Skin epidermis (tissue), 12 donors: ENCODE measurements around the gene ZNF557.

Experiments
- H3K27ac ChIP-seq, 21 experiments: fragments of 200-600 bp; sonication (generic) in 11 of 21; one replicate each; pipeline ENCODE4 v1.5.0; 2020; ENCODE audit warnings: mild to moderate bottlenecking in 3 of 21, inconsistent platforms in 2 of 21, moderate library complexity in 2 of 21
- H3K4me3 ChIP-seq, 7 experiments: fragments of 200-600 bp; sonication (generic) in 2 of 7; one replicate each; pipeline ENCODE4 v1.5.0; 2020; ENCODE audit warnings: inconsistent platforms in 2 of 7, mild to moderate bottlenecking in 2 of 7, moderate library complexity in 1 of 7

Gene ZNF557

DNA sequence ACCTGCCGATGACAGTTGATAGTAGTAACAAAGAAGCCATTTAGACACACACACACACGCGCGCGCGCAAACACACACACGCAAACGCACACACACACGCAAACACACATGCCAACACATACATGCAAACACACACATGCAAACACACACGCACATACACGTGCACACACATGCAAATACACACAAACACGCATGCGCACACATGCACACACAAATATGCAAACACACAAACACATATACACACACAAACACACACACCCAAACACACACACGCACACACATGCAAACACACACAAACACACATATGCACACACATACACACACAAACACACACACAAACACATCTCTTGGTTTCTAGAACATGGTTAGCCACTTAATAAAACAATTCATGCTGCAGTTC, 50.1 kb downstream of the ZNF557 start:
- no peak overlapping the region for H3K4me3 ChIP-seq
- no peak overlapping the region for H3K27ac ChIP-seq

DNA sequence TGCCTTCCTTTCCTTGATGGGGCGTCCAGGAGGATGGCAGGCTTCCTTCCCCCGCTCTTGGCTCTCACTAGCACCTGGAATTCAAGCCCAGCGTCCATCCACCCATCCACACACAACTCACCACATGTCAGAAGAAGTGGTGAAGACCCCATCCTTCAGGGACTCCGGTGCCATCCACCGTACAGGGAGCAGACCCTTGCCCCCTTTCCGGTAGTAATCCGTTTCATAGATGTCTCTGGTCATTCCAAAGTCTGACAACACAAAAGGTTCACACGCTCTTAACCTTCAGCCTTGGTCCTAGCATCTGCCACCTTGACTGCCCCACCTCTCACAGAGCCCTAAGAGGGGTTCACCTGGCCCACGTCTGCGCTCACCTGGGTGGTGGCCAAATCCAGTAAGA, 51.0 kb downstream of the ZNF557 start:
- no peak overlapping the region for H3K27ac ChIP-seq

DNA sequence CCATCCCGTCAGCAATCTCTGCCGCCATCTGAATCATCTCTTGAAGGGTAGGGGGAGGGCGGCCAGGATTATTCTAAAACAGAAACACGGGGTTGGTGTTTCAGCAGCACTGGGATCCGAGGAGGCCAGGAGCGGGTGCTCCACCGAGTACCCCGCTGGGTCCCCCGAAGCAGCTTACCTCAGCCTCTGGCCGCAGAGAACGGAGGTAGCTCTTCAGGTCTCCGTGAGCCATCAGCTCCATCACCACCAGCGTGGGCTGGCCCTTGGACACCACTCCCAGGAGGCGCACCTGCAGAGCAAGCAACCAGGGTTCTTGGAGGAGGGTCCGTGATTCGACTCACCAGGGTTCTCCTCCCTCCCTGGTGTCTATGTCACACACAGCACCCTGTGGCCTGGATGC, 53.2 kb downstream of the ZNF557 start:
- no peak overlapping the region for H3K27ac ChIP-seq
- no peak overlapping the region for H3K4me3 ChIP-seq

More for the DNA sequence above, 51.0 kb downstream of the ZNF557 start:
- H3K4me3 ChIP-seq = no peak overlapping the region

DNA sequence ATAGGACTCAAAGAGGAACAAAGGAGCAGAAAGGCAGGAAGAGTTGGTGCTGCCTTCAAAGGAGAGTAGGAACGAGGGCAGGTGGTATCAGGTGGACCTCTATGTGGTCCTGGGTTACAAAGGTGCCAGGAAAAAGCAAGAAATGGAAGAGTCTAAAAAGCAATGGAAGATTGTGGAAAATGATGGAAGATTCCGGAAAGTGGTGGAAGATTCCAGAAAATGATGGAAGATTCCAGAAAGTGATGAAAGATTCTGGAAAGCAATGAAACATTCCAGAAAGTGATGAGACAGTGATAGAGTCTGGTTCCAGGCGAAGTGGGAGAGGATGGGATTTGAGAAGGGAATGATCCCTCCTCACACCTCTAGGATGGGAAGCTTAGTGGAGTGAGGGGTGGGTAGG, 55.3 kb downstream of the ZNF557 start:
- Histone ChIP-seq H3K27ac (no peak overlapping the region), H3K4me3 (no peak overlapping the region)

DNA sequence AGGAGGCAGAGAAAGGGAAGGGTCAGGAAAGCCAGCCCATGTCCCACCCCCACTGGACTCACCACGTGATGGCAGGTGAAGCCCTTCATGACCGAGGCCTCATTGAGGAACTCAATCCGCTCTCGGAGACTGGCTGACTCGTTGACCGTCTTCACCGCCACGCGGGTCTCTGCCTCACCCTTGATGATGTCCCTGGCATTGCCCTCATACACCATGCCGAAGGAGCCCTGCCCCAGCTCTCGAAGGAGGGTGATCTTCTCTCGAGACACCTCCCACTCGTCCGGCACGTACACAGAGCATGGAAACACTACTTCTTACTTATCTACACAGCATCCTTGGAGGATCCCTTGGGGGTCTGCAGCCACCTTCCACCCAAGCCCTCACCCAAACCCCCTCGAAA, 55.7 kb downstream of the ZNF557 start:
- Histone ChIP-seq H3K4me3 (no peak overlapping the region), H3K27ac (no peak overlapping the region)

DNA sequence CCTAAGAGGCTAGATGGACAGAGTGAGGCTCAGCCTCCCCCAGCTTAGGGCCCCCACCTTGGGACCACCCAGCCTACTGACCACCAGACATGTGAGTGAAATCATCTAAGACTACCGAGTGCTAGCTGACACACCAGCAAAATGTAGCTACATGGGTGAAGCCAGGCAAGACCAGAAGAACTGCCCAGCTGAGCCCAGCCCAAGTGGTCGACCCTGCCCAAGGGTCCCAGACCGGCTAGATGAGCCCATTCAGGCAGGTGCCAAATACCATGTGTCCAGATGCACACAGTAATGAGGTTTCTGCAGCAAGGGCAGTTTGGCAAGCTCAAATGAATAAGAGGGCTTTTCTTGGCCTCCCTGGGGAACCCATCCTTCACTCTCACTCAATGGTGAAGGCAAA, 56.6 kb downstream of the ZNF557 start:
- H3K4me3 ChIP-seq = no peak overlapping the region
- H3K27ac ChIP-seq = no peak overlapping the region

DNA sequence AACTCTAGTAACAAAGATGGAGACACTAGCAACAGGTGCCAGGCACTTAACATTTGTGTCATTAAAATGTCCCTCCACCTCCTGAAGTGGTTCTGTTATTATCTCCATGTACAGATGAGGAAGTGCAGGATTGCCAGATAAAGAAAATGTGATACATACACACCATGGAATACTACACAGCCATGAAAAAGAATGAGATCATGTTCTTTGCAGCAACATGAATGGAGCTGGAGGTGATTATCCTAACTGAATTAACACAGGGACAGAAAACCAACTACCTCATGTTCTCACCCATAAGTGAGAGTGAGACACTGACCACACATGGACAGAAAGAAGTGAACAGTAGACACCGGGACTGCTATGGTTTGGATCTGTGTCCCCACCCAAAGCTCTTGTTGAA, 60.5 kb downstream of the ZNF557 start:
- no peak overlapping the region for H3K4me3 ChIP-seq
- no peak overlapping the region for H3K27ac ChIP-seq

DNA sequence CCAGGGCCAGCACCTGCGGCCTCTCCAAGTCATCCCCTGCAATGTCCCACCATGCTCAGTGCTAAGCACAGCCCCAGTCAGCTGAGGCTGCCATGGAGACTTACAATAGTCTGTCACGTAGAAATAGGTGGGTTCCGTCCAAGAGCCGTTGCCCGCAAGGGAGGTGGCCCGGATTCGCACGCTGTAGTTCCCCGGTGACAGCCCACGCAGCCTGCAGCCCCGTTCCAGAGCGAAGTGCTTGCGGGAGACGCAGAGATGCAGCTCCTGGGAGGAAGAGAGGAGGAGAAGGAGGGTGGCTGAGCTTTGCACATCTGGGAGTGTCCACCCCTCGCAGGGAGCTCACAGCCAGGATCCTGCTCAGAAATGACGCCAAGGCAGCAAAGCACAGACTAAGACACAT, 62.6 kb downstream of the ZNF557 start:
- Histone ChIP-seq H3K27ac (no peak overlapping the region), H3K4me3 (no peak overlapping the region)

DNA sequence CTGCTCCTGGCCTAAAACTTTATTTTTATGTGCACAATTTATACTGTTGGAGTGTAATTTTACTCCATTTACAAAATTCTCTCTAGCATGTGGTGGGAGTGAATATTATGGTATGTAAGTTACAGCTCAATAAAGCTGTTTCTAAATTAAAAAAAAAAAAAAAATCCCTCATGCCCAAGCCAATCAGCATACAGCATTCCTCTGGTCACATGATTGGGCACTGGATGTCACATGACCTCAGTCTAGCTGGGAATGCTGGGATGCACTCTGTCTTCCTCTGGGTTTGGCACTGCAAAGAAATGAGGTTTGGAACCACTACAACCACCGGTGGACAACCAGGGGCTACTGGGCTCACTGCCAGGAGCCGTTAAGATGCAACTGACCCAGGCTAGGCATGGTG, 67.6 kb downstream of the ZNF557 start:
- H3K4me3 ChIP-seq = no peak overlapping the region
- no peak overlapping the region for H3K27ac ChIP-seq
